Chondrocyte (in vitro differentiated cells): Measurements from ENCODE around the gene STT3B. TPM values are rescaled to one million over a fixed set of nuclear protein-coding genes. Genes with fewer than 3 reads are reported as not detected.

Source experiments
- DNase-seq: peaks from one replicate; pipeline ENCODE4 v3.0.0; 2021; ENCODE audit warnings: mixed read lengths, low spot score
- H3K27ac Mint-ChIP-seq: one replicate; pipeline ENCODE4 v1.8.0; 2021; ENCODE audit warnings: mild to moderate bottlenecking, moderate library complexity, mixed read lengths; ENCODE audit not compliant: unreplicated experiment
- H3K27me3 Mint-ChIP-seq: 2 replicates; pipeline ENCODE4 v1.8.0; 2021; ENCODE audit warnings: low read depth, mixed read lengths
- H3K36me3 Mint-ChIP-seq: 2 replicates; pipeline ENCODE4 v1.8.0; 2021; ENCODE audit warnings: low read depth, mixed read lengths
- H3K4me1 Mint-ChIP-seq: 2 replicates; pipeline ENCODE4 v1.8.0; 2021; ENCODE audit warnings: low read depth, mild to moderate bottlenecking, mixed read lengths
- H3K4me3 Mint-ChIP-seq: one replicate; pipeline ENCODE4 v1.8.0; 2021; ENCODE audit warnings: mild to moderate bottlenecking, moderate library complexity, mixed read lengths; ENCODE audit not compliant: unreplicated experiment
- H3K9me3 Mint-ChIP-seq: 2 replicates; pipeline ENCODE4 v1.8.0; 2021; ENCODE audit warnings: low read depth, mixed read lengths
- total RNA-seq: library from RNA; stranded (reverse); gene quantifications from 3 replicates; pipeline ENCODE4 v1.2.1, GENCODE V29; 2021
- TF ChIP-seq, protein P1 (sequence below): fragments of 200-600 bp; sonication (generic); IDR thresholded peaks from 2 replicates; pipeline ENCODE4 v1.5.0; 2021; ENCODE audit warnings: antibody characterized with exemption, mild to moderate bottlenecking, moderate library complexity

STT3B gene
- total RNA-seq, 1 donor from 2014 or later, result 118 TPM

DNA sequence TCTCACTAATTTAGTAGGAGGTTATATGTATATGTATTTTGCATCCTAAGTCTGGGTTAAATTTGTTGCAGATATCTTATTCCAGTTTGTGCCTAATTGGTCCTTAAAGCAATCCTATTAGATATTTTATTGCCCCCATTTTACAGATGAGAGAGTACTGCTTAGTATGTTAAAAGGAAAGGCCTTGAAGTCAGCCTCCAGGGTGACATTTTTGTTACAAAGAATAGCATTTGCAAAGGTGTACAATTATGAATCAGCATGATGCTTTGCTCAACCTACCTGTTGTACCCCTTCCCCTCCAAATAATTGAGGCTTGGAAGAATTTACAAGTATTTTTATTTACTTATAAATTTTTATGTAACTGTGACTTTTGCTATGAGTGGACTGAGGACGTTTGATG is 14.0 kb downstream of the STT3B start:
- H3K36me3 Mint-ChIP-seq, result no peaks in the 10 kb centered on the region
- H3K4me1 Mint-ChIP-seq, result peaks cover 52% of the 10 kb centered on the region
- TF ChIP-seq, protein P1, sequence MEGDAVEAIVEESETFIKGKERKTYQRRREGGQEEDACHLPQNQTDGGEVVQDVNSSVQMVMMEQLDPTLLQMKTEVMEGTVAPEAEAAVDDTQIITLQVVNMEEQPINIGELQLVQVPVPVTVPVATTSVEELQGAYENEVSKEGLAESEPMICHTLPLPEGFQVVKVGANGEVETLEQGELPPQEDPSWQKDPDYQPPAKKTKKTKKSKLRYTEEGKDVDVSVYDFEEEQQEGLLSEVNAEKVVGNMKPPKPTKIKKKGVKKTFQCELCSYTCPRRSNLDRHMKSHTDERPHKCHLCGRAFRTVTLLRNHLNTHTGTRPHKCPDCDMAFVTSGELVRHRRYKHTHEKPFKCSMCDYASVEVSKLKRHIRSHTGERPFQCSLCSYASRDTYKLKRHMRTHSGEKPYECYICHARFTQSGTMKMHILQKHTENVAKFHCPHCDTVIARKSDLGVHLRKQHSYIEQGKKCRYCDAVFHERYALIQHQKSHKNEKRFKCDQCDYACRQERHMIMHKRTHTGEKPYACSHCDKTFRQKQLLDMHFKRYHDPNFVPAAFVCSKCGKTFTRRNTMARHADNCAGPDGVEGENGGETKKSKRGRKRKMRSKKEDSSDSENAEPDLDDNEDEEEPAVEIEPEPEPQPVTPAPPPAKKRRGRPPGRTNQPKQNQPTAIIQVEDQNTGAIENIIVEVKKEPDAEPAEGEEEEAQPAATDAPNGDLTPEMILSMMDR, result no peak

DNA sequence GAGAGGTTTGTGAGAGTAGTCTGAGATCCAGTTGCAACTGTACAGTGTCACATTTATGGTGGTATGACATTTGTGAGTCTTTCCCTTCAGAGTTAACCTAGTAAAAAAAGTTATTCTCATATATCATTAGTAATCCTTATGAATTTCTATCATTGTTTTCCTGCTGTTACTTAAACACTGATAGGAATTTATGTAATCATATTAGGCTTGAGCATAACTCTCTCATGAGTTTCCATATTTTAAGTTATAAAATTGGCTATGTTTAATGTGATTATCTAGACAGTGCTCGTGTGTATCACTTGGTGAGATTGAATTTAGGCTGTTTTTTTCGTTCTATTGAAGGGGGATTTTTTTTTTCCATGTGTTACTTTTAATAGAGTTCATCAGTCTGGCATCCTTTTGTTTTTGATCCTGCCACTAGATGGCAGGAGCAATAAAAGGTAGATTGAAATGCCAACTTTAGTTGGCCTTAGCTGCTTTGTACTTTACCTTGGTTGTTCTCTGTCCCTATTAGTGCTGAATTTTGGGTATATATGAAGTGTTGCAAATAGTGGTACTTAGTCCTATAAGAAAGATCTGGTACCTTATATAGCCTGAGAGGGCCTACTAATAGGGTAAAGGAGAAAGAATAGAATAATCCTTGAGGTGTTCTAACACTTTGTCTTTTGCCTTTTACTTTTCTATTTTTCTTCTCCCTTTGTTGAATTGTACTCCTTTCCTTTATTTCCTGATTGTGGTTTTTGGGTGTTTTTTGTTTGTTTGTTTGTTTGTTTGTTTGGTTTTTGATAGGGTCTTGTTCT is 17.9 kb downstream of the STT3B start:
- DNase-seq, result no peak
- H3K27ac Mint-ChIP-seq, result peak overlapping the region; percentile 19

More for the DNA sequence above, 14.0 kb downstream of the STT3B start:
- Mint-ChIP-seq H3K27ac (peak overlapping the region; percentile 74), H3K4me3 (no peak overlapping the region), H3K9me3 (no peaks in the 10 kb centered on the region), H3K27me3 (no peaks in the 10 kb centered on the region)
- DNase-seq, result no peak

DNA sequence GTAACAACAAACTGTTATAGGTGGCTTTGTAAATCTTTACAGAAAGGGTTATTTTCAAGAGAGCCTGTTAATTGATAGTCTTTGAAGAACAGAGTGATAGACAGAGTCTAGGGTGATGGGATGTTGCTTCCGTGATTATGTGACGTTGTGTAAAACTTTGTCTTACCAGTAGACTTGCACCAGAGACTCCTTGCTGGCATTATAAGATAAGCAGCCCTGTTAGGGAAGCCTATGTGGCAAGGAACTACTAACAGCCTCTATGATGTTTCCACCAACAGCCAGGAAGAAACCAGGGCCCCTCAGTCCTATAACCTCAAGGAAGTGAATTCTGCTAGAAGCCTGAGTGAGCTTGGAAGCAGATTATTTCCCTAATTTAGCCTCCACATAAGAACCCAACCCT is 18.9 kb downstream of the STT3B start:
- no peak for DNase-seq
- Mint-ChIP-seq H3K36me3 (no peaks in the 10 kb centered on the region), H3K27ac (no peak overlapping the region), H3K27me3 (no peaks in the 10 kb centered on the region), H3K4me3 (no peak overlapping the region), H3K9me3 (no peaks in the 10 kb centered on the region), H3K4me1 (peaks cover 40% of the 10 kb centered on the region)
- TF ChIP-seq, protein P1, result no peak

More for the DNA sequence above, 17.9 kb downstream of the STT3B start:
- H3K36me3 Mint-ChIP-seq, result no peaks in the 10 kb centered on the region
- no peaks in the 10 kb centered on the region for H3K9me3 Mint-ChIP-seq
- no peaks in the 10 kb centered on the region for H3K27me3 Mint-ChIP-seq
- H3K4me3 Mint-ChIP-seq, result no peak overlapping the region
- peaks cover 45% of the 10 kb centered on the region for H3K4me1 Mint-ChIP-seq
- TF ChIP-seq, protein P1, result peak; percentile 86

DNA sequence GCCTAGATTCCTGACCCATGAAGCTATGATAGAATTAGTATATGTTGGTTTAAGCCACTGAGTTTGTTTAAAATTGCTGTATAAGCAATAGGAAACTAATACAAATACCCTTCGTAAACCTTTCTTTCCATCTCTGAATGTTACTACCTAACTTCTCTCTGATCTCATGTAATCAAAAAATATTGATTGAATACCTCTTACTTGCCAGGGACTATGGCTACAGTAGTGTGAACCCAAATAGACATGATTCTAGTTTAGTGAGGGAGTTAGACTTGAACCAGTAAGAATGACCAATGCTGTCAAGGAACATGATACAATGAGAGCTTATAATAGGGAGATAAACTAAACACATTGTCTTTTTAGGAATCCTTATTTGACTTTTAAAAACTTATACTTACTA is 19.4 kb downstream of the STT3B start:
- H3K4me1 Mint-ChIP-seq, result peaks cover 42% of the 10 kb centered on the region
- no peaks in the 10 kb centered on the region for H3K9me3 Mint-ChIP-seq
- H3K27me3 Mint-ChIP-seq, result no peaks in the 10 kb centered on the region
- H3K27ac Mint-ChIP-seq, result no peak overlapping the region
- DNase-seq, result no peak
- H3K4me3 Mint-ChIP-seq, result no peak overlapping the region
- TF ChIP-seq, protein P1, result no peak
- H3K36me3 Mint-ChIP-seq, result no peaks in the 10 kb centered on the region

DNA sequence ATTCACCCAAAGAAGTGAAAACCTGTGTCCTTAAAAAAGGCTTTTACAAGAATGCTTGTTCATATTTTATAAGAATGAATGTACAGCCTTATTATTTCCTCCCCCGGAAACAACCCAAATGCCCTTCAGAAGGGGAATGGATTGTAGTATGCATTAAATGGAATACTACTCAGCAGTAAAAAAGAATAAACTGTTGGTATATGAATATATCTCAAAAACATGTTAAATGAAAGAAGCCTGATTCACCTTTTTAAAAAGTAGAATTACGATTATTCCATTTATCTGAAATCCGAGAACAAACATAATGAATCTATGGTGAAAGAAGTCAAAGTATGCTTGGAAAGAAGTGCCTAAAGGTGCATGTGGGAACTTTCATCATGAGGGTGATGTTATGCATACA is 20.5 kb downstream of the STT3B start:
- H3K4me1 Mint-ChIP-seq, result peaks cover 30% of the 10 kb centered on the region
- H3K4me3 Mint-ChIP-seq, result no peak overlapping the region
- TF ChIP-seq, protein P1, result no peak
- H3K36me3 Mint-ChIP-seq, result no peaks in the 10 kb centered on the region
- H3K27ac Mint-ChIP-seq, result no peak overlapping the region
- no peaks in the 10 kb centered on the region for H3K27me3 Mint-ChIP-seq
- DNase-seq, result no peak
- H3K9me3 Mint-ChIP-seq, result no peaks in the 10 kb centered on the region
